Natural killer cell (primary cell): ENCODE measurements around the gene ATP5MK. TPM values are rescaled to one million over a fixed set of nuclear protein-coding genes. Genes with fewer than 3 reads are reported as not detected.

Experiments
- ATAC-seq, 3 donors: fragments of 150-1000 bp in 2 of 3; fragments of 200-7000 bp in 1 of 3; cut with Tn5 transposase; 1 replicate in 1 of 3; 2 replicates in 2 of 3; pipeline ENCODE4 v1.10.0; 2021; ENCODE audit warnings: mild to moderate bottlenecking in 2 of 3, moderate library complexity in 2 of 3
- DNase-seq, 2 donors: peaks; one replicate each; pipeline versions ENCODE4 v3.0.0 to v3.0.0-alpha.2; 2013 to 2021; ENCODE audit warnings: mixed read lengths in 1 of 2
- H3K27ac ChIP-seq: one replicate; pipeline ENCODE4 v1.5.1; 2013; ENCODE audit warnings: mild to moderate bottlenecking, low read length
- H3K27me3 ChIP-seq: one replicate; pipeline ENCODE4 v1.6.1; 2013; ENCODE audit warnings: low read length; ENCODE audit not compliant: control insufficient read depth, insufficient read depth
- H3K36me3 ChIP-seq: one replicate; pipeline ENCODE4 v1.6.1; 2013; ENCODE audit warnings: low read length; ENCODE audit not compliant: control insufficient read depth, insufficient read depth
- H3K4me1 ChIP-seq: one replicate; pipeline ENCODE4 v1.6.1; 2013; ENCODE audit warnings: low read length; ENCODE audit not compliant: control insufficient read depth, insufficient read depth
- H3K4me3 ChIP-seq: one replicate; pipeline ENCODE4 v1.5.1; 2013; ENCODE audit warnings: low read length
- H3K9me3 ChIP-seq: one replicate; pipeline ENCODE4 v1.6.1; 2013; ENCODE audit warnings: low read length; ENCODE audit not compliant: control insufficient read depth, insufficient read depth
- H3K27ac Mint-ChIP-seq, 2 donors: one replicate each; pipeline ENCODE4 v1.8.0; 2022; ENCODE audit warnings: mild to moderate bottlenecking in 2 of 2, mixed read lengths in 2 of 2, moderate library complexity in 1 of 2
- H3K27me3 Mint-ChIP-seq, 2 donors: one replicate each; pipeline ENCODE4 v1.8.0; 2022; ENCODE audit warnings: low read depth in 2 of 2, mixed read lengths in 2 of 2
- H3K36me3 Mint-ChIP-seq: one replicate; pipeline ENCODE4 v1.8.0; 2022; ENCODE audit warnings: mixed read lengths
- H3K4me1 Mint-ChIP-seq, 2 donors: one replicate each; pipeline ENCODE4 v1.8.0; 2022; ENCODE audit warnings: mixed read lengths in 2 of 2
- H3K4me3 Mint-ChIP-seq: one replicate; pipeline ENCODE4 v1.8.0; 2022; ENCODE audit warnings: mild to moderate bottlenecking, moderate library complexity, mixed read lengths
- H3K9me3 Mint-ChIP-seq, 2 donors: one replicate each; pipeline ENCODE4 v1.8.0; 2022; ENCODE audit warnings: mixed read lengths in 2 of 2
- WGBS: methylation state at CpG from one replicate; pipeline ENCODE4 v1.1.7; 2013; ENCODE audit warnings: missing lambda C conversion rate; ENCODE audit not compliant: insufficient coverage; 5-methylcytosine and 5-hydroxymethylcytosine counted together
- intact Hi-C: fragments of 100-400 bp; cut with micrococcal nuclease; formaldehyde crosslinking; loops from one replicate; pipeline ENCODE4 v1.14.2; 2022
- total RNA-seq, 4 donors: library from RNA; stranded (reverse); fragments of 120-200 nt in 1 of 4; gene quantifications; one replicate each; pipeline versions ENCODE4 v1.2.3 to v1.2.4, GENCODE V29; 2013 to 2022
- TF ChIP-seq, protein P1 (sequence below): fragments of 200-600 bp; IDR thresholded peaks from one replicate; pipeline ENCODE4 v1.8.0; 2022; ENCODE audit warnings: antibody characterized with exemption

The ATP5MK gene
- total RNA-seq, 3 donors from 2014 or later (not counting 1 experiment from before 2014, with no cell fraction given): 121 to 157 (median 154) TPM

DNA sequence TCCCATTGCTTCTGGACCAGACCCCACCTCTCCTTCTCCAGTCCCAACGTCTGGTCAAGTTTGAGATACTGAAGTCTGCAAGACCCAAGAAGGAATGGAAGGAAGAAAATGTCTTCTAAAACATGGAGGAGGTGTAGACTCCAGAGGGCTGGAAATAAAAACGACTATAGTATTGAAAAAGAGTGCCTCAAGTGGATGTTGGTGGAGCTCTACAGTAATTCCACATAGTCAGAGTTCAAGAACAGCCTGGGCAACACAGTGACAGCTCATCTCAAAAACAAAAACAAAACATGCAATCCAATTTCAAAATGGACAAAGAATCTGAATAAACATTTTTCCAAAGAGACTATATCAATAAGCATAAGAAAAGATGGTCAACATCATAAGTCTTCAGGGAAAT is 43.0 kb downstream of the ATP5MK start:
- intact Hi-C loops: no loop called here
- H3K36me3 Mint-ChIP-seq: no peaks in the 10 kb centered on the region
- Histone ChIP-seq H3K27ac (no peak overlapping the region), H3K27me3 (no peaks in the 10 kb centered on the region), H3K4me3 (no peak overlapping the region), H3K36me3 (peaks cover under 1% of the 10 kb centered on the region), H3K4me1 (peaks cover 10% of the 10 kb centered on the region), H3K9me3 (no peaks in the 10 kb centered on the region)
- TF ChIP-seq, protein P1, sequence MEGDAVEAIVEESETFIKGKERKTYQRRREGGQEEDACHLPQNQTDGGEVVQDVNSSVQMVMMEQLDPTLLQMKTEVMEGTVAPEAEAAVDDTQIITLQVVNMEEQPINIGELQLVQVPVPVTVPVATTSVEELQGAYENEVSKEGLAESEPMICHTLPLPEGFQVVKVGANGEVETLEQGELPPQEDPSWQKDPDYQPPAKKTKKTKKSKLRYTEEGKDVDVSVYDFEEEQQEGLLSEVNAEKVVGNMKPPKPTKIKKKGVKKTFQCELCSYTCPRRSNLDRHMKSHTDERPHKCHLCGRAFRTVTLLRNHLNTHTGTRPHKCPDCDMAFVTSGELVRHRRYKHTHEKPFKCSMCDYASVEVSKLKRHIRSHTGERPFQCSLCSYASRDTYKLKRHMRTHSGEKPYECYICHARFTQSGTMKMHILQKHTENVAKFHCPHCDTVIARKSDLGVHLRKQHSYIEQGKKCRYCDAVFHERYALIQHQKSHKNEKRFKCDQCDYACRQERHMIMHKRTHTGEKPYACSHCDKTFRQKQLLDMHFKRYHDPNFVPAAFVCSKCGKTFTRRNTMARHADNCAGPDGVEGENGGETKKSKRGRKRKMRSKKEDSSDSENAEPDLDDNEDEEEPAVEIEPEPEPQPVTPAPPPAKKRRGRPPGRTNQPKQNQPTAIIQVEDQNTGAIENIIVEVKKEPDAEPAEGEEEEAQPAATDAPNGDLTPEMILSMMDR: no peak
- DNase-seq (no peak), ATAC-seq (no peak)
- H3K4me1 Mint-ChIP-seq: peaks cover 0 to 5% of the 10 kb centered on the region in 2 donors
- H3K4me3 Mint-ChIP-seq: no peak overlapping the region
- H3K27me3 Mint-ChIP-seq: no peaks in the 10 kb centered on the region
- WGBS: 73% methylated on average over 2 of the region's 2 CpGs
- H3K27ac Mint-ChIP-seq: no peak overlapping the region
- H3K9me3 Mint-ChIP-seq: no peaks in the 10 kb centered on the region

- Histone ChIP-seq H3K27me3 (no peaks in the 10 kb centered on the region), H3K4me3 (peak within 1 kb of the TSS; percentile 70), H3K9me3 (no peaks in the 10 kb centered on the region), H3K27ac (peak within 1 kb of the TSS; percentile 49), H3K36me3 (peaks cover 14% of the 10 kb centered on the region), H3K4me1 (peaks cover 10% of the 10 kb centered on the region)
- Mint-ChIP-seq H3K4me3 (peak within 1 kb of the TSS; percentile 89), H3K9me3 (no peaks in the 10 kb centered on the region), H3K27me3 (no peaks in the 10 kb centered on the region), H3K4me1 (peaks cover 0 to 5% of the 10 kb centered on the region in 2 donors), H3K27ac (peak within 1 kb of the TSS; percentile 69 to 91), H3K36me3 (no peaks in the 10 kb centered on the region)
- under 1% methylated on average over 82 of the region's 82 CpGs for WGBS
- TF ChIP-seq, protein P1: no peak
- ATAC-seq: peak; percentile 81 to 88 (median 84)
- peak; percentile 67 to 82 for DNase-seq
- intact Hi-C loops: loop anchor here (2.0 kb wide), 1 partner anchor 16 kb away; the partner anchor contains the start of gene TAF5
These were observed 45.6 kb downstream of the ATP5MK start, which contains the start of gene PCGF6 for GRCh38 chr10:103350517-103351260. PCGF6 (minus strand) TSS chr10:103351140; CDS start chr10:103351066, 74 bp downstream.

- TF ChIP-seq, protein P1: no peak
- H3K9me3 Mint-ChIP-seq: no peaks in the 10 kb centered on the region
- ATAC-seq (no peak), DNase-seq (no peak)
- no peaks in the 10 kb centered on the region for H3K27me3 ChIP-seq
- 67% methylated on average over 16 of the region's 16 CpGs for WGBS
- H3K27me3 Mint-ChIP-seq: no peaks in the 10 kb centered on the region
- H3K27ac Mint-ChIP-seq: peak overlapping the region in 1 of 2 donors; percentile 91
- H3K4me3 ChIP-seq: peak overlapping the region; percentile 70
- peaks cover 10% of the 10 kb centered on the region for H3K4me1 ChIP-seq
- peak overlapping the region; percentile 89 for H3K4me3 Mint-ChIP-seq
- H3K9me3 ChIP-seq: no peaks in the 10 kb centered on the region
- intact Hi-C loops: loop anchor here (2.0 kb wide), 1 partner anchor 17 kb away; the partner anchor contains the start of gene TAF5
- peaks cover 0 to 5% of the 10 kb centered on the region in 2 donors for H3K4me1 Mint-ChIP-seq
- no peak overlapping the region for H3K27ac ChIP-seq
- peaks cover 14% of the 10 kb centered on the region for H3K36me3 ChIP-seq
- H3K36me3 Mint-ChIP-seq: no peaks in the 10 kb centered on the region
These were observed 46.1 kb downstream of the ATP5MK start for GRCh38 chr10:103350175-103350516.

Other genes with a start within 250 kb of the ATP5MK start
- gene NT5C2, start 203.2 kb downstream of the ATP5MK start, total RNA-seq: 100 to 1,000 TPM in 1 of 3 donors, 10 to 100 TPM in 2; 84.4 to 110 (median 89.4) TPM
- gene RPEL1, start 150.6 kb downstream of the ATP5MK start, total RNA-seq: not detected
- gene INA, start 119.3 kb downstream of the ATP5MK start, total RNA-seq: not detected
- gene PCGF6, start 45.3 kb downstream of the ATP5MK start, total RNA-seq: 1 to 10 TPM; 5.1 to 8.1 (median 7.1) TPM
- 1 to 10 TPM; 3.6 to 8.8 (median 6.3) TPM for gene TAF5, start 28.5 kb downstream of the ATP5MK start, total RNA-seq
- gene PDCD11, start 151 bp upstream of the ATP5MK start, total RNA-seq: 10 to 100 TPM; 25.5 to 30.9 (median 29.5) TPM
- 10 to 100 TPM; 26.6 to 55.2 (median 37.2) TPM for gene CALHM2, start 55.9 kb upstream of the ATP5MK start, total RNA-seq
- gene CALHM1, start 62.4 kb upstream of the ATP5MK start, total RNA-seq: under 1 TPM in 2 of 3 donors, not detected in 1; 0.23 to 0.57 TPM
- gene CALHM3, start 82.8 kb upstream of the ATP5MK start, total RNA-seq: not detected
- gene NEURL1, start 97.2 kb upstream of the ATP5MK start, total RNA-seq: 1 to 10 TPM in 2 of 3 donors, under 1 TPM in 1; 0.95 to 8.5 (median 1.5) TPM